HepG2 (cell line): Measurements from ENCODE around the gene ZBTB20.

Experiments used
- CENPX ChIP-seq: sonication (generic); formaldehyde crosslinking; IDR thresholded peaks from 2 replicates; pipeline ENCODE4 v1.9.0; 2021; ENCODE audit warnings: mild to moderate bottlenecking, missing genetic modification reagents, moderate library complexity
- CTCF ChIP-seq: sonication (generic); formaldehyde crosslinking; IDR thresholded peaks from 2 replicates; pipeline ENCODE4 v1.5.0; 2020; ENCODE audit warnings: mild to moderate bottlenecking, missing genetic modification reagents, moderate library complexity
- EP300 ChIP-seq, 3 experiments: sonication (generic) in 1 of 3; formaldehyde crosslinking in 1 of 3; IDR thresholded peaks; 2 replicates each; pipeline versions ENCODE4 v1.5.1 to v1.6.1; 2011 to 2020; ENCODE audit warnings: low read depth in 2 of 3, low read length in 2 of 3, borderline replicate concordance in 1 of 3, improper control_type of control experiment in 1 of 3, mild to moderate bottlenecking in 1 of 3, missing genetic modification reagents in 1 of 3, moderate library complexity in 1 of 3
- HIC2 ChIP-seq: sonication (generic); formaldehyde crosslinking; IDR thresholded peaks from 2 replicates; pipeline ENCODE4 v1.9.0; 2022; ENCODE audit warnings: low read depth, missing genetic modification reagents
- HOXA7 ChIP-seq: sonication (generic); formaldehyde crosslinking; IDR thresholded peaks from 2 replicates; pipeline ENCODE4 v1.8.1; 2022; ENCODE audit warnings: mild to moderate bottlenecking, missing genetic modification reagents, moderate library complexity
- REST ChIP-seq, 2 experiments: IDR thresholded peaks; 2 replicates each; pipeline ENCODE4 v1.6.1; 2011 to 2012; ENCODE audit warnings: low read length in 2 of 2, borderline replicate concordance in 1 of 2, low read depth in 1 of 2, mild to moderate bottlenecking in 1 of 2, moderate library complexity in 1 of 2
- SMARCC2 ChIP-seq: fragments of 450-650 bp; IDR thresholded peaks from 2 replicates; pipeline ENCODE4 v1.6.1; 2017; ENCODE audit warnings: antibody characterized with exemption, mild to moderate bottlenecking
- ZBTB14 ChIP-seq: sonication (generic); formaldehyde crosslinking; IDR thresholded peaks from 2 replicates; pipeline ENCODE4 v1.4.0; 2020; ENCODE audit warnings: missing genetic modification reagents
- ZNF777 ChIP-seq: sonication (generic); formaldehyde crosslinking; IDR thresholded peaks from 2 replicates; pipeline ENCODE4 v1.4.0; 2020; ENCODE audit warnings: missing genetic modification reagents

- TF ChIP-seq ZNF777 (CRISPR knock-in tag) (no peak), SMARCC2 (no peak), HIC2 (CRISPR knock-in tag) (no peak), EP300 (IDR thresholded peaks at IDR 0.05; ENCODE audit: low read depth in 2 of 2, low read length in 2 of 2) (no peak), EP300 (CRISPR knock-in tag; IDR thresholded peaks at IDR 0.05; ENCODE audit: borderline replicate concordance) (no peak), CTCF (no peak), HOXA7 (CRISPR knock-in tag) (no peak), CENPX (CRISPR knock-in tag) (no peak), REST (IDR thresholded peaks at IDR 0.05; ENCODE audit: borderline replicate concordance in 1 of 2, low read depth in 1 of 2, low read length in 2 of 2) (no peak), ZBTB14 (no peak)
These were observed 700.5 kb downstream of the ZBTB20 start for GRCh38 chr3:114446600-114446999.
